ENCODE data around the gene SLC4A7. TPM values are rescaled to one million over a fixed set of nuclear protein-coding genes. Genes with fewer than 3 reads are reported as not detected.

Gene SLC4A7
- total and polyA plus RNA-seq, 10 of the 15 experiments (the other 5 are each of a cell fraction or from before 2014, with no cell fraction given), result 4.4 to 41.4 (median 18.3) TPM

- intact Hi-C loops (cut with micrococcal nuclease; ENCODE audit: unreplicated experiment), result no loop called here
- H3K4me2 ChIP-seq (ENCODE audit: control insufficient read depth, insufficient read depth), result no peak overlapping the region
- H4K20me1 ChIP-seq (ENCODE audit: control insufficient read depth, insufficient read depth), result no peaks in the 10 kb centered on the region
- no peak overlapping the region for H3K9ac ChIP-seq (ENCODE audit: control insufficient read depth, insufficient read depth, low read length)
- no peak overlapping the region for H3K27ac ChIP-seq (ENCODE audit: control insufficient read depth, insufficient read depth)
- ChIA-PET POLR2A (interaction anchor here (0.5 to 1.1 kb wide), 3 partner anchors 9 to 281 kb away, joined by 3 to 6 read pairs (median 3); partner anchors contain the start of genes NEK10 and SLC4A7), CTCF (interaction anchor here (0.7 to 1.6 kb wide), 5 partner anchors 9 to 320 kb away, joined by 3 to 4 read pairs (median 3); no protein-coding TSS in a partner anchor), RAD21 (ENCODE audit: unreplicated experiment) (interaction anchor here (0.9 to 1.3 kb wide), 3 partner anchors 10 to 15 kb away, joined by 3 to 4 read pairs (median 3); no protein-coding TSS in a partner anchor), SMC1A (ENCODE audit: uncharacterized antibody, unreplicated experiment) (interaction anchor here (0.7 to 2.6 kb wide), 10 partner anchors 9 to 321 kb away, joined by 3 to 9 read pairs (median 3); partner anchors contain the start of gene NEK10)
- BruUV-seq (replicated peaks), result no TSS peak
- in situ Hi-C loops (cut with MboI), result no loop called here
- H3K36me3 ChIP-seq (ENCODE audit: control insufficient read depth in 2 of 2, insufficient read depth in 2 of 2, low read length in 1 of 2), result no peaks in the 10 kb centered on the region
- DNase-seq (ENCODE audit: low read depth, low spot score) (no peak), FAIRE-seq (no peak), ATAC-seq (peak; percentile 62)
- H2AFZ ChIP-seq (ENCODE audit: control insufficient read depth, low read depth, low read length), result peak overlapping the region; percentile 57
- 39% methylated on average over 7 of the region's 7 CpGs for WGBS (ENCODE audit: insufficient coverage, insufficient replicate concordance, low lambda C conversion rate, missing lambda C conversion rate)
- H3K79me2 ChIP-seq (ENCODE audit: control insufficient read depth, insufficient read depth, low read length), result no peaks in the 10 kb centered on the region
- no peak overlapping the region for H3K4me3 ChIP-seq
- no peaks in the 10 kb centered on the region for H3K27me3 ChIP-seq (replicated peaks in 1 of 2; ENCODE audit: control insufficient read depth in 2 of 2, insufficient read depth in 2 of 2, low read length in 1 of 2)
- peaks cover 14% of the 10 kb centered on the region for H3K4me1 ChIP-seq (ENCODE audit: control insufficient read depth, insufficient read depth, low read length)
- H3K9me3 ChIP-seq (replicated peaks; ENCODE audit: control insufficient read depth, insufficient read depth, low read length), result no peaks in the 10 kb centered on the region
- TF ChIP-seq E4F1 (IDR thresholded peaks at IDR 0.05; ENCODE audit: borderline replicate concordance, partially characterized antibody) (no peak), MTA2 (IDR thresholded peaks at IDR 0.05; ENCODE audit: low read depth) (no peak), ZBTB11 (CRISPR knock-in tag; IDR thresholded peaks at IDR 0.05) (no peak), IRF3 (IDR thresholded peaks at IDR 0.05) (no peak), RELB (IDR thresholded peaks at IDR 0.05; ENCODE audit: low read depth) (0 out of 2 replicates have a peak, but pooled peaks have one; percentile 28), MYC (IDR thresholded peaks at IDR 0.05; ENCODE audit: insufficient read depth, insufficient read length, insufficient replicate concordance, low read length, severe bottlenecking) (no peak), MXI1 (IDR thresholded peaks at IDR 0.05; ENCODE audit: low read depth, low read length) (no peak), JUND (IDR thresholded peaks at IDR 0.05; ENCODE audit: low read depth, low read length) (no peak), PAX8 (IDR thresholded peaks at IDR 0.05) (no peak), SPI1 (IDR thresholded peaks at IDR 0.05; ENCODE audit: borderline replicate concordance, insufficient read depth, low read depth, low read length) (no peak), PML (IDR thresholded peaks at IDR 0.05; ENCODE audit: low read length) (no peak), RELA (IDR thresholded peaks at IDR 0.05; ENCODE audit: borderline replicate concordance, partially characterized antibody) (no peak)
Measured at GRCh38 chr3:27360113-27361078, 123.8 kb downstream of the SLC4A7 start.

Measured in GM12878 (cell line).